Measurements from ENCODE around the gene ALX3. TPM values are rescaled to one million over a fixed set of nuclear protein-coding genes. Genes with fewer than 3 reads are reported as not detected.

ALX3 gene
- total and polyA plus RNA-seq, 2 of the 4 experiments (the other 2 are of a cell fraction): not detected

- H3K36me3 ChIP-seq (ENCODE audit: control insufficient read depth, insufficient read depth, low read length): no peaks in the 10 kb centered on the region
- no peak overlapping the region for H3K9ac ChIP-seq (ENCODE audit: low read depth, low read length)
- H3K4me2 ChIP-seq (ENCODE audit: low read depth, low read length): no peak overlapping the region
- H2BK120ac ChIP-seq (ENCODE audit: low read depth, low read length): no peak overlapping the region
- DNase-seq: no peak
- H3K27ac ChIP-seq (ENCODE audit: insufficient read depth, low read length): no peak overlapping the region
- no peak overlapping the region for H3K23ac ChIP-seq (ENCODE audit: low read depth, low read length)
- H3K9me1 ChIP-seq (ENCODE audit: insufficient read depth, low read length): no peaks in the 10 kb centered on the region
- H3K18ac ChIP-seq (ENCODE audit: low read depth, low read length): no peak overlapping the region
- 35% methylated on average over 38 of the region's 64 CpGs; no CpG with 5 or more reads in 1 of the 2 experiments for WGBS, 2 experiments (ENCODE audit: extremely low coverage in 2 of 2, insufficient read length in 1 of 2)
- peaks cover 83% of the 10 kb centered on the region for H3K27me3 ChIP-seq (ENCODE audit: control insufficient read depth, insufficient read depth, low read length)
- no peak overlapping the region for H2AK9ac ChIP-seq (replicated peaks; ENCODE audit: low read depth, low read length, poor library complexity)
- no peak overlapping the region for H4K91ac ChIP-seq (ENCODE audit: insufficient read depth, low read depth, low read length)
- H2AFZ ChIP-seq (replicated peaks; ENCODE audit: low read length, poor library complexity): no peak overlapping the region
- dilution Hi-C loops (cut with HindIII; ENCODE audit: low sequenced_read_pairs, unreplicated experiment) (no loop called here), intact Hi-C loops (cut with micrococcal nuclease) (no loop called here), in situ Hi-C loops (cut with MboI; ENCODE audit: low sequenced_read_pairs) (no loop called here)
- no peak overlapping the region for H4K8ac ChIP-seq (ENCODE audit: low read depth in 2 of 2, low read length in 2 of 2)
- peaks cover 24% of the 10 kb centered on the region for H3K9me3 ChIP-seq (ENCODE audit: control insufficient read depth, insufficient read depth, low read length)
- ATAC-seq (ENCODE audit: low read depth): peak; percentile 7; the same call in 1 of the 2 replicates
- H3K56ac ChIP-seq (ENCODE audit: extremely low read depth, insufficient read depth, low read length): no peak overlapping the region
- H3K14ac ChIP-seq (replicated peaks; ENCODE audit: low read depth, low read length): no peak overlapping the region
- TF ChIP-seq CEBPB (IDR thresholded peaks at IDR 0.05; ENCODE audit: low read depth, low read length): no peak
- CTCF ChIA-PET: interaction anchor here (1.1 kb wide), 1 partner anchor 15 kb away, joined by 3 read pairs; no protein-coding TSS in a partner anchor
- no peaks in the 10 kb centered on the region for H3K79me1 ChIP-seq (ENCODE audit: low read depth in 1 of 2, low read length in 2 of 2)
- H3K4me1 ChIP-seq (ENCODE audit: control insufficient read depth, insufficient read depth, low read length): no peaks in the 10 kb centered on the region; the same call in 1 of the 2 replicates
- no peak overlapping the region for H2BK20ac ChIP-seq (ENCODE audit: low read depth, low read length)
- no peak overlapping the region for H3K4ac ChIP-seq (ENCODE audit: low read depth, low read length)
- H4K20me1 ChIP-seq (ENCODE audit: insufficient read depth, low read length): peaks cover 21% of the 10 kb centered on the region; the same call in 1 of the 2 replicates
- no peak overlapping the region for H3K4me3 ChIP-seq (ENCODE audit: insufficient read depth, low read depth, low read length)
- BruUV-seq (replicated peaks): no TSS peak
- no peak overlapping the region for H2BK15ac ChIP-seq (ENCODE audit: low read depth, low read length)
- POLR2A ChIA-PET (ENCODE audit: unreplicated experiment): no interaction called here
- H2AK5ac ChIP-seq (ENCODE audit: low read depth, low read length): no peak overlapping the region
- no peak overlapping the region for H4K5ac ChIP-seq (ENCODE audit: low read depth, low read length)
- no peak overlapping the region for H2BK5ac ChIP-seq (ENCODE audit: low read depth, low read length, poor library complexity, severe bottlenecking)
Observed at GRCh38 chr1:110069404-110070281, 829 bp downstream of the ALX3 start.
